Measurements from ENCODE around the gene PDCD1. TPM values are rescaled to one million over a fixed set of nuclear protein-coding genes. Genes with fewer than 3 reads are reported as not detected.

PDCD1 gene
- total and polyA plus RNA-seq, 2 of the 13 experiments (the other 11 are each of a cell fraction or from before 2014, with no cell fraction given) = 0.04 TPM; not detected in 1

DNA sequence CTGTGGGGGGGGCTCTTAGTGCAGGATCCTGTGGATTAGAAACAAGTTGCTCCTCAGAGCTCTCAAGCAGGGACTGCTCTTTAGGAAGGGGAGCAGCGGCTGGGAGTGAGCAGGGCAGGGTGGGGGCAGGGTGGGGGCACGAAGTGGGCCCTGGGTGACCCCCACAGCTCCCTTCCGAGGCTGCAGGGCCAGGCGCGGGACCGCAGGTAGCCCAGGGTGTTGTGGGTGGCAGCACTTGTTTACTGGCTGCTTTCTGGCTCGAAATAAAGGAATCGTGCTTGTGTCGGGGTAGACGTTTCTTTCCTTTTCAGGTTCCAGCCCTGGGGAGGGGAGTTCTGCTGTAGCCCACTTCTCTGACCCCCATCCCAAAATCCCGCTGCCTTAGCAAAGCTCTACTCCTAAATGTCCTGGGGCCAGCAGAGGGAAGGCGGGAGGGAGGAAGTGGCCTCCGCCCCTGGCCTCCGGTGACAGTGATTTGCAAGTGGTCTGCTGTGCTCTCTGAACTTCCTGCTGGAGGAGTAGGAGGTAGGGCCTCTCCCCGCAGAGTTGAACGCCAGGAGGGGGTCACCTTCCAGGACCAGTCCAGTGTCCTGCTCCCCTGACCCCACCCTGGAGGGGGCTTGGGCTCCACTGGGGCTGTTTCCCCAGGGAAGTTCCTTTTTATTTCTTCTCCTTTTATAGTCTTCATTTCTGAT is 41.4 kb downstream of the PDCD1 start:
- no peak overlapping the region for H2AFZ ChIP-seq (ENCODE audit: low read length)
- DNase-seq (ENCODE audit: low spot score) (no peak), FAIRE-seq (peak; percentile 56), ATAC-seq (no peak)
- H4K20me1 ChIP-seq (ENCODE audit: insufficient read depth, low read length) = peaks cover 10% of the 10 kb centered on the region; the same call in 1 of the 2 replicates
- no peaks in the 10 kb centered on the region for H3K9me3 ChIP-seq (ENCODE audit: low read length)
- peaks cover 0 to 8% of the 10 kb centered on the region in 2 experiments; a peak in 1 of 5 replicates for H3K27me3 ChIP-seq (ENCODE audit: control insufficient read depth in 1 of 2, insufficient read depth in 2 of 2, low read length in 2 of 2)
- H3K4me1 ChIP-seq (ENCODE audit: insufficient read depth, low read length) = peaks cover 32% of the 10 kb centered on the region
- WGBS (ENCODE audit: low lambda C conversion rate) = 61% methylated on average over 16 of the region's 16 CpGs
- in situ Hi-C loops (cut with HindIII; ENCODE audit: extremely low pct_ligation_motif_present, low pct_unique_long_range_greater_than_20kb) (no loop called here), intact Hi-C loops (cut with micrococcal nuclease; ENCODE audit: unreplicated experiment) (no loop called here)
- H3K36me3 ChIP-seq (replicated peaks in 1 of 2; ENCODE audit: control insufficient read depth in 1 of 2, insufficient read depth in 2 of 2, low read length in 2 of 2) = peaks cover 1 to 6% of the 10 kb centered on the region in 2 experiments; a peak in 2 of 5 replicates
- H3K4me3 ChIP-seq (replicated peaks in 1 of 3; ENCODE audit: insufficient read depth in 1 of 3, low read depth in 2 of 3, low read length in 3 of 3) = no peak overlapping the region; a peak in 1 of 6 replicates
- ChIA-PET CTCF (ENCODE audit: low intra/inter-chr PET ratio, low total read pairs) (no interaction called here), POLR2A (interaction anchor here (1.1 to 1.6 kb wide), 3 partner anchors 8 to 46 kb away, joined by 3 to 8 read pairs (median 4); partner anchors contain the start of gene NEU4)
- H3K79me2 ChIP-seq (ENCODE audit: insufficient read depth, low read length) = peaks cover 10% of the 10 kb centered on the region
- H3K9ac ChIP-seq (ENCODE audit: insufficient read depth, low read depth, low read length) = no peak overlapping the region
- peak overlapping the region; percentile 6 for H3K27ac ChIP-seq (ENCODE audit: extremely low read length, insufficient read depth, low read length)
- BruUV-seq (replicated peaks) = no TSS peak
- H3K4me2 ChIP-seq (ENCODE audit: low read depth, low read length) = peak overlapping the region; percentile 33
- TF ChIP-seq, protein P1, sequence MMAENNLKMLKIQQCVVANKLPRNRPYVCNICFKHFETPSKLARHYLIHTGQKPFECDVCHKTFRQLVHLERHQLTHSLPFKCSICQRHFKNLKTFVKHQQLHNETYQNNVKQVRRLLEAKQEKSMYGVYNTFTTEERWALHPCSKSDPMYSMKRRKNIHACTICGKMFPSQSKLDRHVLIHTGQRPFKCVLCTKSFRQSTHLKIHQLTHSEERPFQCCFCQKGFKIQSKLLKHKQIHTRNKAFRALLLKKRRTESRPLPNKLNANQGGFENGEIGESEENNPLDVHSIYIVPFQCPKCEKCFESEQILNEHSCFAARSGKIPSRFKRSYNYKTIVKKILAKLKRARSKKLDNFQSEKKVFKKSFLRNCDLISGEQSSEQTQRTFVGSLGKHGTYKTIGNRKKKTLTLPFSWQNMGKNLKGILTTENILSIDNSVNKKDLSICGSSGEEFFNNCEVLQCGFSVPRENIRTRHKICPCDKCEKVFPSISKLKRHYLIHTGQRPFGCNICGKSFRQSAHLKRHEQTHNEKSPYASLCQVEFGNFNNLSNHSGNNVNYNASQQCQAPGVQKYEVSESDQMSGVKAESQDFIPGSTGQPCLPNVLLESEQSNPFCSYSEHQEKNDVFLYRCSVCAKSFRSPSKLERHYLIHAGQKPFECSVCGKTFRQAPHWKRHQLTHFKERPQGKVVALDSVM (CRISPR knock-in tag; IDR thresholded peaks at IDR 0.05) = peak; percentile 99
- 0 out of 2 replicates have a peak, but pooled peaks have one; percentile 9 for TF ChIP-seq HNF4A (CRISPR knock-in tag; IDR thresholded peaks at IDR 0.05)
- TF ChIP-seq AKAP8 (CRISPR knock-in tag; IDR thresholded peaks at IDR 0.05) = 0 out of 2 replicates have a peak, but pooled peaks have one; percentile 72
- peak; percentile 81 for TF ChIP-seq ETV5 (CRISPR knock-in tag; IDR thresholded peaks at IDR 0.05; ENCODE audit: borderline replicate concordance)
- TF ChIP-seq NRL (CRISPR knock-in tag; IDR thresholded peaks at IDR 0.05; ENCODE audit: borderline replicate concordance) = no peak; the same call in 1 of the 2 replicates
- TF ChIP-seq ZNF501 (CRISPR knock-in tag; IDR thresholded peaks at IDR 0.05) = 0 out of 2 replicates have a peak, but pooled peaks have one; percentile 22
- TF ChIP-seq SNRNP70 (IDR thresholded peaks at IDR 0.05; ENCODE audit: low read depth, low read length) = no peak
- peak; percentile 49 for TF ChIP-seq TEAD3 (CRISPR knock-in tag; optimal IDR thresholded peaks at IDR 0.05; ENCODE audit: borderline replicate concordance)
- TF ChIP-seq IKZF5 (CRISPR knock-in tag; IDR thresholded peaks at IDR 0.05) = 0 out of 2 replicates have a peak, but pooled peaks have one; percentile 18
- no peak for TF ChIP-seq ZNF354B (CRISPR knock-in tag; IDR thresholded peaks at IDR 0.05)
- 0 out of 2 replicates have a peak, but pooled peaks have one; percentile 26 for TF ChIP-seq SP5 (CRISPR knock-in tag; IDR thresholded peaks at IDR 0.05; ENCODE audit: borderline replicate concordance, low read depth)
- peak; percentile 43 for TF ChIP-seq SALL1 (CRISPR knock-in tag; IDR thresholded peaks at IDR 0.05)
- TF ChIP-seq, protein P2, sequence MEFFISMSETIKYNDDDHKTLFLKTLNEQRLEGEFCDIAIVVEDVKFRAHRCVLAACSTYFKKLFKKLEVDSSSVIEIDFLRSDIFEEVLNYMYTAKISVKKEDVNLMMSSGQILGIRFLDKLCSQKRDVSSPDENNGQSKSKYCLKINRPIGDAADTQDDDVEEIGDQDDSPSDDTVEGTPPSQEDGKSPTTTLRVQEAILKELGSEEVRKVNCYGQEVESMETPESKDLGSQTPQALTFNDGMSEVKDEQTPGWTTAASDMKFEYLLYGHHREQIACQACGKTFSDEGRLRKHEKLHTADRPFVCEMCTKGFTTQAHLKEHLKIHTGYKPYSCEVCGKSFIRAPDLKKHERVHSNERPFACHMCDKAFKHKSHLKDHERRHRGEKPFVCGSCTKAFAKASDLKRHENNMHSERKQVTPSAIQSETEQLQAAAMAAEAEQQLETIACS (CRISPR knock-in tag; IDR thresholded peaks at IDR 0.05) = no peak
- peak; percentile 96 for TF ChIP-seq ZBTB38 (CRISPR knock-in tag; IDR thresholded peaks at IDR 0.05)
- TF ChIP-seq ZNF263 (CRISPR knock-in tag; IDR thresholded peaks at IDR 0.05) = peak; percentile 68
- peak; percentile 90 for TF ChIP-seq GFI1 (CRISPR knock-in tag; IDR thresholded peaks at IDR 0.05; ENCODE audit: borderline replicate concordance)
- TF ChIP-seq HOXA3 (CRISPR knock-in tag; IDR thresholded peaks at IDR 0.05) = 0 out of 2 replicates have a peak, but pooled peaks have one; percentile 20
- no peak for TF ChIP-seq SMARCC2 (IDR thresholded peaks at IDR 0.05)
- TF ChIP-seq THAP8 (CRISPR knock-in tag; IDR thresholded peaks at IDR 0.05; ENCODE audit: borderline replicate concordance) = peak; percentile 41; the same call in 1 of the 2 replicates
- peak; percentile 35; the same call in 1 of the 2 replicates for TF ChIP-seq BORCS8-MEF2B (CRISPR knock-in tag; IDR thresholded peaks at IDR 0.05)
